GM23338 (cell line): ENCODE measurements around the gene DYRK4. TPM values are rescaled to one million over a fixed set of nuclear protein-coding genes. Genes with fewer than 3 reads are reported as not detected.
A peak's percentile ranks its signal among the peaks of the same experiment; 100 is the strongest.

Experiments used
- ATAC-seq: fragments of 200-7000 bp; cut with Tn5 transposase; 3 replicates; pipeline ENCODE4 v1.9.1; 2020
- DNase-seq: peaks from one replicate; pipeline ENCODE4 v3.0.0-alpha.2; 2015; ENCODE audit warnings: low spot score
- H2AFZ ChIP-seq: fragments of 200-600 bp; sonication (generic); 2 replicates; pipeline ENCODE4 v1.8.0; 2016; ENCODE audit warnings: antibody characterized with exemption, mild to moderate bottlenecking, moderate library complexity
- H3F3A ChIP-seq: fragments of 200-600 bp; sonication (generic); replicated peaks from 2 replicates; pipeline ENCODE4 v1.8.0; 2017; ENCODE audit warnings: antibody characterized with exemption, mixed run types, low read depth
- H3K27ac ChIP-seq: fragments of 200-600 bp; sonication (generic); 2 replicates; pipeline ENCODE4 v1.6.1; 2016; ENCODE audit warnings: low read depth
- H3K27me3 ChIP-seq: fragments of 200-600 bp; sonication (generic); 2 replicates; pipeline ENCODE4 v1.8.0; 2016; ENCODE audit warnings: mild to moderate bottlenecking, mixed run types, moderate library complexity; ENCODE audit not compliant: insufficient read depth
- H3K36me3 ChIP-seq: fragments of 200-600 bp; sonication (generic); 2 replicates; pipeline ENCODE4 v1.8.0; 2016; ENCODE audit warnings: mild to moderate bottlenecking; ENCODE audit not compliant: insufficient read depth
- H3K4me1 ChIP-seq: fragments of 200-600 bp; sonication (generic); 2 replicates; pipeline ENCODE4 v1.8.0; 2016; ENCODE audit warnings: mild to moderate bottlenecking, moderate library complexity; ENCODE audit not compliant: insufficient read depth
- H3K4me2 ChIP-seq: fragments of 200-600 bp; sonication (generic); 2 replicates; pipeline ENCODE4 v1.7.1; 2017; ENCODE audit warnings: mixed run types
- H3K4me3 ChIP-seq: fragments of 200-600 bp; sonication (generic); 2 replicates; pipeline ENCODE4 v1.6.1; 2016; ENCODE audit warnings: mixed run types
- H3K79me2 ChIP-seq: fragments of 200-600 bp; sonication (generic); replicated peaks from 2 replicates; pipeline ENCODE4 v1.8.0; 2017; ENCODE audit warnings: mild to moderate bottlenecking; ENCODE audit not compliant: insufficient read depth
- H3K9me2 ChIP-seq: fragments of 200-600 bp; sonication (generic); 2 replicates; pipeline ENCODE4 v1.8.0; 2017; ENCODE audit not compliant: insufficient read depth
- H4K20me1 ChIP-seq: fragments of 200-600 bp; sonication (generic); replicated peaks from 2 replicates; pipeline ENCODE4 v1.8.0; 2017; ENCODE audit warnings: mild to moderate bottlenecking; ENCODE audit not compliant: insufficient read depth
- H3K27ac Mint-ChIP-seq: 2 replicates; pipeline ENCODE4 v1.8.0; 2020; ENCODE audit warnings: inconsistent platforms, mild to moderate bottlenecking, moderate library complexity, mixed read lengths
- H3K27me3 Mint-ChIP-seq: 3 replicates; pipeline ENCODE4 v1.8.0; 2022; ENCODE audit warnings: low read depth, mild to moderate bottlenecking, moderate library complexity, mixed read lengths, inconsistent platforms; ENCODE audit not compliant: insufficient read depth, poor library complexity
- H3K36me3 Mint-ChIP-seq: 3 replicates; pipeline ENCODE4 v1.8.0; 2021; ENCODE audit warnings: low read depth, mild to moderate bottlenecking, inconsistent platforms, moderate library complexity, mixed read lengths
- H3K4me1 Mint-ChIP-seq: 3 replicates; pipeline ENCODE4 v1.8.0; 2020; ENCODE audit warnings: mild to moderate bottlenecking, inconsistent platforms, mixed read lengths
- H3K4me3 Mint-ChIP-seq: 3 replicates; pipeline ENCODE4 v1.8.0; 2021; ENCODE audit warnings: moderate library complexity, mild to moderate bottlenecking, inconsistent platforms, mixed read lengths
- H3K9me3 Mint-ChIP-seq: 3 replicates; pipeline ENCODE4 v1.8.0; 2020; ENCODE audit warnings: moderate library complexity, mild to moderate bottlenecking, inconsistent platforms, mixed read lengths
- CREB1 ChIP-seq: fragments of 250-450 bp; sonication (Bioruptor Pico); IDR thresholded peaks from 2 replicates; pipeline ENCODE4 v1.5.0; 2020; ENCODE audit warnings: low read depth, mild to moderate bottlenecking, moderate library complexity
- CTCF ChIP-seq, 2 experiments: fragments of 200-600 bp in 1 of 2; sonication (generic) in 1 of 2; conservative IDR thresholded peaks; 2 replicates each; pipeline versions ENCODE4 v1.5.1 to v1.6.1; 2016 to 2017; ENCODE audit warnings: antibody characterized with exemption in 2 of 2, low read depth in 2 of 2, mild to moderate bottlenecking in 2 of 2, moderate library complexity in 1 of 2
- ETS1 ChIP-seq: IDR thresholded peaks from 2 replicates; pipeline ENCODE4 v1.6.1; 2016; ENCODE audit warnings: antibody characterized with exemption
- EZH2 ChIP-seq: fragments of 200-600 bp; sonication (generic); IDR thresholded peaks from one replicate; pipeline ENCODE4 v1.8.0; 2017; ENCODE audit warnings: antibody characterized with exemption, mild to moderate bottlenecking, low read depth; ENCODE audit not compliant: unreplicated experiment
- JUNB ChIP-seq: IDR thresholded peaks from one replicate; pipeline ENCODE4 v1.6.1; 2016; ENCODE audit warnings: antibody characterized with exemption; ENCODE audit not compliant: unreplicated experiment
- NANOG ChIP-seq: IDR thresholded peaks from 2 replicates; pipeline ENCODE4 v1.6.1; 2016; ENCODE audit warnings: antibody characterized with exemption, borderline replicate concordance
- POLR2AphosphoS5 ChIP-seq: IDR thresholded peaks from 2 replicates; pipeline ENCODE4 v1.6.1; 2016; ENCODE audit warnings: antibody characterized with exemption, low read depth
- REST ChIP-seq: IDR thresholded peaks from one replicate; pipeline ENCODE4 v1.6.1; 2018; ENCODE audit warnings: antibody characterized with exemption; ENCODE audit not compliant: unreplicated experiment
- STAT1 ChIP-seq: IDR thresholded peaks from one replicate; pipeline ENCODE4 v1.6.1; 2016; ENCODE audit warnings: antibody characterized with exemption; ENCODE audit not compliant: unreplicated experiment
- ZNF114 ChIP-seq: fragments of 250-450 bp; sonication (Bioruptor Pico); IDR thresholded peaks from 2 replicates; pipeline ENCODE4 v1.5.0; 2020; ENCODE audit warnings: mild to moderate bottlenecking, moderate library complexity
- ZNF331 ChIP-seq: fragments of 250-450 bp; sonication (Bioruptor Pico); IDR thresholded peaks from 2 replicates; pipeline ENCODE4 v1.5.0; 2020; ENCODE audit warnings: low read depth, mild to moderate bottlenecking, moderate library complexity
- polyA plus RNA-seq: library from polyadenylated mRNA; unstranded; fragments of >200 nt; fragmentation: Nextera tagmentation; extraction: Ambion mirVana; gene quantifications from 2 replicates; pipeline ENCODE4 v1.2.1, GENCODE V29; 2016
- total RNA-seq: library from RNA; depleted of rRNA; stranded (reverse); fragments of >200 nt; shearing (Covaris generic); gene quantifications from 2 replicates; pipeline ENCODE4 v1.2.3, GENCODE V29; 2014

DYRK4 gene
- total and polyA plus RNA-seq, 2 experiments from 2014 or later: 11.3 to 16.9 TPM

- TF ChIP-seq CTCF (conservative IDR thresholded peaks at IDR 0.05; ENCODE audit: low read depth in 2 of 2): no peak
- TF ChIP-seq POLR2AphosphoS5: no peak
- TF ChIP-seq CREB1 (CRISPR knock-in tag): no peak
- TF ChIP-seq STAT1: no peak
- TF ChIP-seq ETS1: no peak
- no peak for TF ChIP-seq ZNF331 (CRISPR knock-in tag)
- TF ChIP-seq NANOG: no peak
Measured at GRCh38 chr12:4580281-4580688, 18.3 kb downstream of the DYRK4 start (continued).

GRCh38 chr12:4584281-4584680, 22.3 kb downstream of the DYRK4 start:
- Histone ChIP-seq H3K36me3 (no peaks in the 10 kb centered on the region), H3K4me2 (no peak overlapping the region; the same call in 1 of the 2 replicates), H4K20me1 (no peaks in the 10 kb centered on the region), H3K79me2 (no peaks in the 10 kb centered on the region), H3K27me3 (no peaks in the 10 kb centered on the region), H3F3A (no peaks in the 10 kb centered on the region), H2AFZ (0 out of 2 replicates have a peak overlapping the region, but pooled peaks have one; percentile 59), H3K4me3 (no peak overlapping the region), H3K4me1 (peaks cover 14% of the 10 kb centered on the region; the same call in 1 of the 2 replicates), H3K9me2 (no peaks in the 10 kb centered on the region), H3K27ac (no peak overlapping the region)
- Mint-ChIP-seq H3K4me1 (peaks cover 13% of the 10 kb centered on the region), H3K27ac (no peak overlapping the region), H3K36me3 (no peaks in the 10 kb centered on the region), H3K9me3 (no peaks in the 10 kb centered on the region), H3K27me3 (peaks cover 1% of the 10 kb centered on the region), H3K4me3 (no peak overlapping the region)
- ATAC-seq (no peak), DNase-seq (peak; percentile 38)
- no peak for TF ChIP-seq NANOG
- TF ChIP-seq REST: no peak
- no peak for TF ChIP-seq ZNF114 (CRISPR knock-in tag)
- TF ChIP-seq STAT1: no peak
- TF ChIP-seq EZH2: no peak
- no peak for TF ChIP-seq CTCF (conservative IDR thresholded peaks at IDR 0.05; ENCODE audit: low read depth in 2 of 2)
- no peak for TF ChIP-seq JUNB
- TF ChIP-seq ZNF331 (CRISPR knock-in tag): no peak
- TF ChIP-seq ETS1: no peak
- no peak for TF ChIP-seq CREB1 (CRISPR knock-in tag)
